ENCODE results near the gene DNAJC12. TPM values are rescaled to one million over a fixed set of nuclear protein-coding genes. Genes with fewer than 3 reads are reported as not detected.

DNAJC12 gene
- total RNA-seq, 1 donor: 1.3 TPM

- DNase-seq (ENCODE audit: low read depth): no peak
- no peak for TF ChIP-seq CTCF (IDR thresholded peaks at IDR 0.05; ENCODE audit: insufficient read depth, low read depth, low read length)
- no peak overlapping the region for H3K4me3 ChIP-seq (ENCODE audit: low read depth, low read length)
Observed at GRCh38 chr10:67804395-67804678, 33.7 kb downstream of the DNAJC12 start.

GRCh38 chr10:67803588-67804394, 34.2 kb downstream of the DNAJC12 start:
- TF ChIP-seq CTCF (IDR thresholded peaks at IDR 0.05; ENCODE audit: insufficient read depth, low read depth, low read length): no peak
- peak; percentile 4 for DNase-seq (ENCODE audit: low read depth)
- H3K4me3 ChIP-seq (ENCODE audit: low read depth, low read length): no peak overlapping the region

- TF ChIP-seq CTCF (IDR thresholded peaks at IDR 0.05; ENCODE audit: insufficient read depth, low read depth, low read length): no peak
- H3K4me3 ChIP-seq (ENCODE audit: low read depth, low read length): no peak overlapping the region
- DNase-seq (ENCODE audit: low read depth): no peak
Observed at GRCh38 chr10:67802767-67803538, 35.0 kb downstream of the DNAJC12 start.

- no peak overlapping the region for H3K4me3 ChIP-seq (ENCODE audit: low read depth, low read length)
- no peak for DNase-seq (ENCODE audit: low read depth)
- no peak for TF ChIP-seq CTCF (IDR thresholded peaks at IDR 0.05; ENCODE audit: insufficient read depth, low read depth, low read length)
Observed at GRCh38 chr10:67801118-67801517, 36.9 kb downstream of the DNAJC12 start.

GRCh38 chr10:67794909-67795460, 43.0 kb downstream of the DNAJC12 start:
- peak; percentile 2 for DNase-seq (ENCODE audit: low read depth)
- no peak overlapping the region for H3K4me3 ChIP-seq (ENCODE audit: low read depth, low read length)
- no peak for TF ChIP-seq CTCF (IDR thresholded peaks at IDR 0.05; ENCODE audit: insufficient read depth, low read depth, low read length)

GRCh38 chr10:67794256-67794655, 43.7 kb downstream of the DNAJC12 start:
- H3K4me3 ChIP-seq (ENCODE audit: low read depth, low read length): no peak overlapping the region
- DNase-seq (ENCODE audit: low read depth): no peak
- no peak for TF ChIP-seq CTCF (IDR thresholded peaks at IDR 0.05; ENCODE audit: insufficient read depth, low read depth, low read length)
